ENCODE results near the gene SSU72.

DNA sequence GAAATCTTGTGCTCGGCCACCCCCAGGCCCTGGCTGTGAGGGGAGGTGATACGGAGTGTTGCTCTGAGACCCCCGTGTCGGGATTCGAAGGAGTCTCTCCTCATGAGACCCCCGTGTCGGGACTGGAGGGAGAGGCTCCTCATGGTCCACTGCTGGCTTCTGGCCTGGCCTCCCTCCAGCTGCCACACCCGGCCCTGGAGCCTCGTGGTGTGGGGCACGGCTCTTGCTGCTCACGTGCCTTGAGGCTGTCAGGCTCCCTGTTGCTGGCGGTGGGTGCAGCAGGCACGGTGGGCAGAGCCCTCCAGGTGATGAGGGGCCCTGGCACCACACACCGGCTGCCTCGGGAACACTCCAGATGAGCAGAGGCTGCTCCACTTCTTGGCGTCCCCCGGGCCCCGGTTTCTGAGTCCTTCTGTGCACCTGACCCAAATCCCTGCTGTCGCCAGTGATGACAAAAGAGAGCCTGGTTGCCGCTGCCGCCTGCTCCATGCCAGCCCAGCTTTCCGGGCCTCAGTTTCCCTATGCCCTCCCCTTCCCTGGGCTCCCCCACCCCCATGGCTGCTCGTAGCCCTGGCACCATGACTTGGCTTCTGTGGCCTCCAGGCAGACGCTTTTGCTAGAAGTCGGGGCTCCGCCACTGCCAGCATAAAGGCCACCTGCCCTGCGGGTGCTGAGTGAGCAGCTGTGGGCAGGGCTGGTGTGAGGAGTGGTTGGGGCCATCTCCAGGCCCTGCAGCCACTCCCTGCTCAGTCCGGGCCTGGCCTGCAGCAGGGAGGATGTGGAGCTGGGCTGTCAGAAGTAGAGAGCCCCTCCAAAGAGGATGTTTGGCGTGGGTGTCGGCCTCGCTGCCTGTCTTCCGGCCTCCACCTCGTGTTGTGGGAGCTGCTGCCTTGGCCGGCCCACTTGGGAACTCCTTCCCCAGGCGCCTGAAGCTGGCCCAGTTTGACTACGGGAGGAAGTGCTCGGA is 46.1 kb downstream of the SSU72 start:
- TF ChIP-seq SMC3 (IDR thresholded peaks at IDR 0.05; ENCODE audit: low read depth, low read length) (no peak), EP300 (IDR thresholded peaks at IDR 0.05; ENCODE audit: borderline replicate concordance in 1 of 2, low read depth in 1 of 2, low read length in 1 of 2) (no peak), TAF1 (IDR thresholded peaks at IDR 0.05; ENCODE audit: borderline replicate concordance, low read depth, low read length) (no peak), ELF1 (IDR thresholded peaks at IDR 0.05) (no peak), CTCF (IDR thresholded peaks at IDR 0.05) (no peak), MEF2A (IDR thresholded peaks at IDR 0.05; ENCODE audit: borderline replicate concordance, low read depth) (no peak), FOXM1 (IDR thresholded peaks at IDR 0.05; ENCODE audit: low read depth) (no peak)

All from SK-N-SH (cell line).